Gastrocnemius medialis (tissue), 4 donors: ENCODE results near the gene MAML2.

Source experiments
- CTCF ChIP-seq, 5 experiments: fragments of 450-650 bp in 3 of 5; fragments of 200-600 bp in 2 of 5; sonication (generic) in 2 of 5; IDR thresholded peaks in 4 of 5; conservative IDR thresholded peaks in 1 of 5; 1 replicate in 4 of 5; 2 replicates in 1 of 5; pipeline ENCODE4 v1.5.1; 2016 to 2019; ENCODE audit warnings: antibody characterized with exemption in 5 of 5, mild to moderate bottlenecking in 3 of 5, moderate library complexity in 3 of 5
- POLR2A ChIP-seq, 2 donors: fragments of 450-650 bp; IDR thresholded peaks; one replicate each; pipeline ENCODE4 v1.6.1; 2017; ENCODE audit warnings: antibody characterized with exemption in 2 of 2, mild to moderate bottlenecking in 2 of 2, moderate library complexity in 2 of 2

DNA sequence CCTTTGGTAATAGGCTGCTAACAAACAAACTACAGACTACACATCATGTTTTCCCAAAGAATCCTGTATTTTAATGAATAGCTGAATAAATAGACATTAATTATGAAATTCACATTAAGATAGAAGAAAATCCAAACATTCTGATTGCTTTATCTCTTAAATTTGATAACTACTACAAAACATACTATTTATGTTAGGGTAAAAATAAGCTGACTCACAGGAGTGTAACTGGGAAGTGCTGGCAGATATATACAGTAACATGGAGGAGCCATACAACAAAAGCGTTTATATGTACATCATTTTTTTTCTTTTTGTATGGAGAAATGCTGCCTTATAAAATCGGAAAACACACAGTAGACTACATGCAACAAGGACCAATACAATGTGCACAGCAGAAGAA lies 366.4 kb downstream of the MAML2 start:
- no peak for TF ChIP-seq POLR2A (IDR thresholded peaks at IDR 0.05)
- TF ChIP-seq CTCF (IDR thresholded peaks at IDR 0.05 in 4 of 5, conservative IDR thresholded peaks at IDR 0.05 in 1 of 5): no peak
